GM18526 (cell line): ENCODE results near the gene ATP1A1.

Experiments used
- POLR2A ChIP-seq: IDR thresholded peaks from 3 replicates; pipeline ENCODE4 v1.6.1; 2011; ENCODE audit not compliant: insufficient read length; ENCODE audit errors: extremely low read depth

The ATP1A1 gene

GRCh38 chr1:116357487-116357886 lies 15.6 kb upstream of the ATP1A1 start:
- no peak for TF ChIP-seq POLR2A

- TF ChIP-seq POLR2A: no peak
Observed at GRCh38 chr1:116359060-116359830, 13.8 kb upstream of the ATP1A1 start.

DNA sequence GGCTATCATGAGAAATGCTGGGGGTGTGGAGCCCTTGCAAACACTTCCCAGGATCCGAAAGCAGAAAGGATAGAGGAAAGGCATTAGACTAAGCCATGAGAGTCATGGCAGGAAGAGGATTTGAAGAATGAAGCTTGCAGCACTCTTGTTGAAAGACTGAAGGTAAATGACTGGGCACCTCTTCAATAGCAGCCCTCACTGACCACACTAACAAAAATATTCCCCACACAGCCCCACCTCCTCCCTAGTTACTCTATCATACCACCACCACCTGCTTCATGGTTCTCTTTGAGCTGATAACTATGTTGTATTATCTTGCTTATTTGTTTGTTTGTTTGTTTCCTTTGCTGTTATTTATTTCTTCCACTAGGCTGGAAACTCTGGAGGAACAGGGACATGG lies 13.2 kb upstream of the ATP1A1 start:
- no peak for TF ChIP-seq POLR2A

DNA sequence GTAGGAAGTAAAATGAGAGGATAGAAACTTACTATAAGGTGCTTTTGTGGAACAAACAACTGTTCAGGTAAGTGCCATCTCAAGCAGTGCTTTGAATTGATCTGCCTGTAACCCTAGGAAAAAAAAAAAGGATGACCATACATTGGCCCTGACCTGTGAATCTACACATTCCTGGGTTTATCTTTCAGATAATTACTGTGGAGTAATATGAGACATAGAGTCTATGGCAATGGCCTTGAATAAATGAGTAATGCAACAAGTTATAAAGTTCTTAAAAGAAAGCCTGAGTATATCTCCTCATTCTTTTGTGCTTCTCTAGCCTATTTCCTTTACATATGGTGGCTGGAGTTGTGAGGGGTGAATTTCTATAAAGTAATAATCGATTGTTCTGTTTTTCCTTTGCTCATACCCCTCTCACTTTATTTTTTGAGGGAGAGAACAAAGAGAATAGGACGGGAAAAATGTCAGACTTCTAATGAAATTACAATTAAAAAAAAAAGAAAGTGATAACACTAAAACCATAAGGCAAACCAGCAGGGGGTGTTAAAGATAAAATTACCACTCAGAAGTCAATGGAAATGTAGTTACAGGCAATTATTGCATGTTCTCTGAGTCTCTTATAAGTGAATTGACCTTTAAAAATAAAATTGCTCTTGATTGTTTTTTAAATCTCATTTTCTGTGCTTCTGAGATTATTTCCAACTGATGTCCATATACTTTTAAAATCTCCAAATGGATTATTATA lies 12.4 kb upstream of the ATP1A1 start:
- no peak for TF ChIP-seq POLR2A

- TF ChIP-seq POLR2A: no peak
Observed at GRCh38 chr1:116361648-116362047, 11.4 kb upstream of the ATP1A1 start.

GRCh38 chr1:116362050-116362449 lies 11.0 kb upstream of the ATP1A1 start:
- no peak for TF ChIP-seq POLR2A

- TF ChIP-seq POLR2A: no peak
Observed at GRCh38 chr1:116365353-116365780, 7.7 kb upstream of the ATP1A1 start.

- TF ChIP-seq POLR2A: no peak
Observed at GRCh38 chr1:116365857-116366256, 7.2 kb upstream of the ATP1A1 start.

GRCh38 chr1:116367256-116367945 lies 5.6 kb upstream of the ATP1A1 start:
- TF ChIP-seq POLR2A: no peak

GRCh38 chr1:116368241-116368640 lies 4.8 kb upstream of the ATP1A1 start:
- TF ChIP-seq POLR2A: no peak

DNA sequence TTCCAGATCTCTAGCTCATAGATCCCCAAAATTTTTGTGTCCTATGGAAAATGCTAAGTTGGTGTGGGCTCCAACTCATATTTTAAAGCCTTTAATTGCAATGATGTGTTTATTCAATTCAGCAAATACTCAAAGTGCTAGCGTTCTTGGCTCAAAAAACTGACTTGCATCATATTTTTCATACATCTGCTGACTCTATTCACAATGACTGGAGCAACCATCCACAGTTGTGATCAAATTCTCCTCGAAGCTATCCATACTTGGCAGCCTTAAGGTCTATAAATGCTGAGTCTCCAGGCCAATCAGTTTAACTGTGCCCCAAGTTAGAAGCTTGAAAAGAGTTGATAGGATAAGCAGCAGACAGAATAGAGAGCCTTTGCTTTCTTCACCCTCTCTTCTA lies 2.9 kb upstream of the ATP1A1 start:
- TF ChIP-seq POLR2A: no peak

DNA sequence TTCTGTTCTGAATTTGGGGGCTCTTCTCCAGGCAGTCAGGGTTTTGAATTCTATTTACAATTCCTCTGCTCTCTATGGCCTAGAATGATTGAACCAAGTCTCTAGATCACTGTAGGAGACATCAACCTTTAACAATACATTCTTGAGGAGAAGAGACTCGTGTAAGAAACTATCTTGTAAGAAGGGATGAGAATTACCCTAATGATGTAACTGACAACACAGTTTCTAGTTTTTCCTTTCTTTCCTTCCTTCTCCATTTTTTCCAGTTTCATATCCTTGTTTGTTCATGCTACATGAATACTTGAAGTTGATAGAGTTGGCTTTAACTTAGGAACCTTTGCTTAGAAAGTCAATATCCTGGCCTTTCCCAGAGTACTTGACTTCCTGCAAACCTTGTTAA lies 1.3 kb upstream of the ATP1A1 start:
- no peak for TF ChIP-seq POLR2A

DNA sequence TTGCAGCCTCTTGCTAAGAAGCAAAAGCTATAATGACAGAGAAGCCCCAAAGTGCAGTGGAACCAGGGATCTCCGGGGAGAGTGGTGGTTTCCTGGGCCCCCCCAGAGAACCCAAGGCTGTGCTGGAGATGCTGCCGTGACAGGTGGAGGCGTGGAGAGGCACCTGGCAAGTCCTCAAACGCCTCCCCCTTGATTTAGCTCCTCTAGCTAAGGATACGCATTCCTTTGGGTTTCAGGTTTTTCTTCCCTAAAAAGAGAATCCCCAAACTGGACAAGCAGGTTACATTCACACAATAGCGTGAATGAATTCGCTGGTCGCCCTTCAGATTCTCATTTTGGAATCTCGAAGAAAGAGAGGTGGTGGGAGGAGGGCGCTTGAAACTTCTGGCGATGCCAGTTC lies 853 bp upstream of the ATP1A1 start:
- no peak for TF ChIP-seq POLR2A

DNA sequence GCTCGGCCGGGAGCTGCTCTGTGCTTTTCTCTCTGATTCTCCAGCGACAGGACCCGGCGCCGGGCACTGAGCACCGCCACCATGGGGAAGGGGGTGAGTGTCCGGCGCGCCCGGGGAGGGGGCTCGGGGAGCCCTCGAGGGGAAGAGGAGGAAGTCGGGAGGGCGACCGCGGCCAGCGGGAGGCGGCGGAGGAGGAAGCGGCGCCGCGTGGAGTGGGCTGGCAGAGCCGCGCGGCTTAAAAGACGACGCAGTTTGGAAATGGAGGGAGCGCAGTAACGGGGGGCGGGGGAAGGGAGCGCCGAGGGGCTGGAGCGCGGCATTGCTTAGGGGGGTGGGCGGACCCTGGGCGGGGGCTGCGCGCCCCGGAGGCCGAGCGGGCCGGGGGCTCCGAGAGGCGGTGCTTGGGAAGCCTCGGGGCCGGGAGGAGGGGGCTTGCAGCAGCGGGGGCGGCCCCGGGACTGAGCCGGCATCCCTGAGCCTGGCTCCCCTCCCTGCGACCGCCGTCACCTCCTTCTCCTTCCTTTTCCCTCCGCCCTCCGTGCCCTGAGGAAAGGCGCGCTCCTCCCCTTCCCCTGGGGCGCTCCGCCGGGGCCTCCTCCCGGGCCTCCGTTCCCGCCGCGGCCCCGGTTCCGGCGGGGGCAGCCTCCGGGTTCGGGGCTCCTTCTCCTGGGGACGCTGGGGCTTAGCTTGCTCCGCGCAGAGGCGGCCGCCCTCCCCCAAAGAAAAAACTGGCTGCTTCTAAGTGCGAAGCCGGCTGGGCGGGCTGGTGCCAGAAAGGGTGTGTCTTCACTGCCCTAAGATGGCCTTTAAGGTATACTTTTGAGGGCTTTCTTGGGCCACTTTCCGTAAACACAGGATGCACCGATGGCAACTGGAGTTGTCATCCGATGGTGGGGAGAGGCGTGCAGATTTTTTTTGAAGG lies 648 bp downstream of the ATP1A1 start:
- TF ChIP-seq POLR2A: peak; percentile 19

GRCh38 chr1:116374353-116375147 lies 1.5 kb downstream of the ATP1A1 start:
- TF ChIP-seq POLR2A: no peak
